Measurements from ENCODE around the gene VASN.

GRCh38 chr16:4431023-4431422 is 59.4 kb downstream of the VASN start:
- no peak for TF ChIP-seq ZNF384 (IDR thresholded peaks at IDR 0.05)
- TF ChIP-seq NFRKB (IDR thresholded peaks at IDR 0.05), result no peak
- TF ChIP-seq LEF1 (IDR thresholded peaks at IDR 0.05; ENCODE audit: borderline replicate concordance), result no peak
- TF ChIP-seq FOXM1 (IDR thresholded peaks at IDR 0.05; ENCODE audit: borderline replicate concordance), result no peak
